GM23338 (cell line): ENCODE results near the gene GRID1.

Experiments
- CREB1 ChIP-seq: fragments of 250-450 bp; sonication (Bioruptor Pico); IDR thresholded peaks from 2 replicates; pipeline ENCODE4 v1.5.0; 2020; ENCODE audit warnings: low read depth, mild to moderate bottlenecking, moderate library complexity
- CTCF ChIP-seq, 2 experiments: fragments of 200-600 bp in 1 of 2; sonication (generic) in 1 of 2; conservative IDR thresholded peaks; 2 replicates each; pipeline versions ENCODE4 v1.5.1 to v1.6.1; 2016 to 2017; ENCODE audit warnings: antibody characterized with exemption in 2 of 2, low read depth in 2 of 2, mild to moderate bottlenecking in 2 of 2, moderate library complexity in 1 of 2
- ETS1 ChIP-seq: IDR thresholded peaks from 2 replicates; pipeline ENCODE4 v1.6.1; 2016; ENCODE audit warnings: antibody characterized with exemption
- EZH2 ChIP-seq: fragments of 200-600 bp; sonication (generic); IDR thresholded peaks from one replicate; pipeline ENCODE4 v1.8.0; 2017; ENCODE audit warnings: antibody characterized with exemption, mild to moderate bottlenecking, low read depth; ENCODE audit not compliant: unreplicated experiment
- NANOG ChIP-seq: IDR thresholded peaks from 2 replicates; pipeline ENCODE4 v1.6.1; 2016; ENCODE audit warnings: antibody characterized with exemption, borderline replicate concordance
- POLR2AphosphoS5 ChIP-seq: IDR thresholded peaks from 2 replicates; pipeline ENCODE4 v1.6.1; 2016; ENCODE audit warnings: antibody characterized with exemption, low read depth
- REST ChIP-seq: IDR thresholded peaks from one replicate; pipeline ENCODE4 v1.6.1; 2018; ENCODE audit warnings: antibody characterized with exemption; ENCODE audit not compliant: unreplicated experiment
- STAT1 ChIP-seq: IDR thresholded peaks from one replicate; pipeline ENCODE4 v1.6.1; 2016; ENCODE audit warnings: antibody characterized with exemption; ENCODE audit not compliant: unreplicated experiment
- ZNF331 ChIP-seq: fragments of 250-450 bp; sonication (Bioruptor Pico); IDR thresholded peaks from 2 replicates; pipeline ENCODE4 v1.5.0; 2020; ENCODE audit warnings: low read depth, mild to moderate bottlenecking, moderate library complexity

- no peak for TF ChIP-seq CTCF (conservative IDR thresholded peaks at IDR 0.05; ENCODE audit: low read depth in 2 of 2)
- no peak for TF ChIP-seq REST
- TF ChIP-seq EZH2, result no peak
- no peak for TF ChIP-seq POLR2AphosphoS5
- TF ChIP-seq ZNF331, result no peak
- no peak for TF ChIP-seq NANOG
- no peak for TF ChIP-seq CREB1
- TF ChIP-seq ETS1, result no peak
- TF ChIP-seq STAT1, result no peak
These were observed 786.0 kb downstream of the GRID1 start for GRCh38 chr10:85580585-85580984.
